PFSK-1 (cell line): ENCODE data around the gene PAK2.

Experiments used
- FOXP2 ChIP-seq: optimal IDR thresholded peaks from 2 replicates; pipeline ENCODE3; 2011; ENCODE audit warnings: borderline replicate concordance, control low read depth, inconsistent platforms; ENCODE audit not compliant: insufficient read depth; ENCODE audit errors: extremely low read length, extremely low read depth
- POLR2AphosphoS5 ChIP-seq: IDR thresholded peaks from 2 replicates; pipeline ENCODE4 v1.6.1; 2012; ENCODE audit warnings: low read depth, mild to moderate bottlenecking, control low read depth, low read length, moderate library complexity
- REST ChIP-seq, 2 experiments: IDR thresholded peaks; 2 replicates each; pipeline versions ENCODE4 v1.6.1 to v1.8.0; 2011 to 2012; ENCODE audit warnings: low read depth in 2 of 2, low read length in 2 of 2, control low read depth in 1 of 2, inconsistent platforms in 1 of 2, mild to moderate bottlenecking in 1 of 2, moderate library complexity in 1 of 2; ENCODE audit not compliant: insufficient read depth in 1 of 2
- SIN3A ChIP-seq: IDR thresholded peaks from 2 replicates; pipeline ENCODE4 v1.6.1; 2012; ENCODE audit warnings: mild to moderate bottlenecking, low read length, moderate library complexity, borderline replicate concordance; ENCODE audit not compliant: insufficient read depth
- TAF1 ChIP-seq: IDR thresholded peaks from 2 replicates; pipeline ENCODE4 v1.6.1; 2012; ENCODE audit warnings: low read length, control low read depth, borderline replicate concordance; ENCODE audit not compliant: insufficient read depth

The PAK2 gene

DNA sequence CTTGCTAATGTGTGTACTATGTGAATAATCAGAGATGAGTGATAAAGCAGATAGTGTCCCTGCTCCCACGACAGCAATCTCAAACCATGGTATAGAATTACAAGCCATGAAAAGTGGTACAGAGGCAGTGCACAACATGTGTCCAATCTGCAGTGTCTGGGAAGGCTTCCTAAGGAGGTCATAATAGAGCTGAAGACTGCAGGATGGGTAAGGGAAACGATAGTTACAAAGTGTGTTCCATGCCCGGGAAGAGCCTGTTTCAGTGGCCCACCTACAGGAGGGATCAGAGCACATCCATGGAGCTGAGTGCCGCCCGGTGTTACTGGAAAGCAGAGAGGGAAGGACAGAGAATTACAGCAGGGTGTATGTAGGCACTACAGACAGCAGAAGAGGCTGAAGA is 48.9 kb downstream of the PAK2 start:
- TF ChIP-seq REST (IDR thresholded peaks at IDR 0.05; ENCODE audit: insufficient read depth in 1 of 2, low read depth in 2 of 2, low read length in 2 of 2) (no peak), TAF1 (no peak), SIN3A (no peak), FOXP2 (no peak), POLR2AphosphoS5 (no peak)

DNA sequence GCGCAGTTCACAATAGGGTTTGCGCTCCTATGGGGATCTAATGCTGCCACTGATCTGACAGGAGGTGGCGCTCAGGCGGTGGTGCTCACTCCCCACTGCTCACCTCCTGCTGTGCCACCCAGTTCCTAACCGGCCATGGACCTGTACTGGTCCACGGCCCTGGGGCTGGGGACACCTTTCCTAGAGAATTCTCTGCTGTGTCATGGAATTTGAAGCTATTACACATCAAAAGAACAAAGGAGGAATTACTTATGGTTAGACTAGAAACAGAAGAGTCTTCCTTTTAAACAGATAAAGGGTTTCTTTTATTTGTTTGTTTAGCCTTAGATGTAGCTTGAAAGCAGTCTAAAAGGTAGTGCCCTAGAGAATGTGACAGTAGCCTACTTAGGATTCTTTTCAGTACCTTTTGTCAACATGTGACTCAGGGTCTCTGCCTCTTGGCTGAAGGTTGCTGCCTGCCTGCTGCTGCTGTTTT is 50.3 kb downstream of the PAK2 start:
- TF ChIP-seq SIN3A (no peak), TAF1 (no peak), FOXP2 (no peak), POLR2AphosphoS5 (no peak), REST (IDR thresholded peaks at IDR 0.05; ENCODE audit: insufficient read depth in 1 of 2, low read depth in 2 of 2, low read length in 2 of 2) (no peak)

- TF ChIP-seq FOXP2 (no peak), POLR2AphosphoS5 (no peak), SIN3A (no peak), TAF1 (no peak), REST (IDR thresholded peaks at IDR 0.05; ENCODE audit: insufficient read depth in 1 of 2, low read depth in 2 of 2, low read length in 2 of 2) (no peak)
These were observed 51.0 kb downstream of the PAK2 start for GRCh38 chr3:196790636-196791035.

GRCh38 chr3:196792771-196793170 is 53.1 kb downstream of the PAK2 start:
- TF ChIP-seq REST (IDR thresholded peaks at IDR 0.05; ENCODE audit: insufficient read depth in 1 of 2, low read depth in 2 of 2, low read length in 2 of 2) (no peak), FOXP2 (no peak), TAF1 (no peak), SIN3A (no peak), POLR2AphosphoS5 (no peak)

DNA sequence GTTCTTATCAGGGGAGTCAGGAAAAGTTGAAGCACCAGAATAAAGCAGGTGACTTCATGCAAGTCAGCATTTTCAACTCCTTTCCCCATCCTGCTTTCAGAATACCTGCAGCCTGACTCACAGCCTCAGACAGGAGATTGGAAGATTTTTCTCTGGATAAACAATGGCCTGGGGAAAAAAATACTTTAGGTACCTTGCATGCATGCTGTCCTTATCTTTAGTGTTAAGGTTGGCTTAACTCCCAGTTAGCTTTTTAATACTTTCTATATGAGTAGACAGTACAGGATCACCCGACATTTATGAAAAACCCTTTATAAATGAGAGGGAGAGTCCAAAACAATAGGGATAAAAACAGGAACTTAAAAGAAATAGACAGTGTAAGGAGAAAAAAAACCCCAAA is 53.6 kb downstream of the PAK2 start:
- TF ChIP-seq POLR2AphosphoS5: no peak
- TF ChIP-seq SIN3A: no peak
- no peak for TF ChIP-seq REST (IDR thresholded peaks at IDR 0.05; ENCODE audit: insufficient read depth in 1 of 2, low read depth in 2 of 2, low read length in 2 of 2)
- no peak for TF ChIP-seq FOXP2
- no peak for TF ChIP-seq TAF1
